Hepatocyte (in vitro differentiated cells): ENCODE results near the gene SMIM9. TPM values are rescaled to one million over a fixed set of nuclear protein-coding genes. Genes with fewer than 3 reads are reported as not detected.

Experiments
- DNase-seq: peaks from one replicate; pipeline ENCODE4 v3.0.0-alpha.2; 2016; ENCODE audit warnings: low spot score
- H2AFZ ChIP-seq: fragments of 200-600 bp; sonication (generic); 2 replicates; pipeline ENCODE4 v1.6.0; 2016; ENCODE audit warnings: antibody characterized with exemption, mild to moderate bottlenecking
- H3K27ac ChIP-seq: fragments of 200-600 bp; sonication (generic); 2 replicates; pipeline ENCODE4 v1.5.1; 2016; ENCODE audit warnings: mild to moderate bottlenecking
- H3K27me3 ChIP-seq: fragments of 200-600 bp; sonication (generic); 2 replicates; pipeline ENCODE4 v1.6.1; 2016
- H3K36me3 ChIP-seq: fragments of 200-600 bp; sonication (generic); replicated peaks from 2 replicates; pipeline ENCODE4 v1.5.1; 2016; ENCODE audit warnings: low read depth; ENCODE audit not compliant: insufficient read depth
- H3K4me1 ChIP-seq: fragments of 200-600 bp; sonication (generic); 2 replicates; pipeline ENCODE4 v1.5.1; 2016; ENCODE audit warnings: mild to moderate bottlenecking, moderate library complexity; ENCODE audit not compliant: insufficient read depth
- H3K4me2 ChIP-seq: fragments of 200-600 bp; sonication (generic); 2 replicates; pipeline ENCODE4 v1.6.0; 2016
- H3K4me3 ChIP-seq: fragments of 200-600 bp; sonication (generic); 2 replicates; pipeline ENCODE4 v1.5.1; 2016; ENCODE audit warnings: mild to moderate bottlenecking
- H3K79me2 ChIP-seq: fragments of 200-600 bp; sonication (generic); 2 replicates; pipeline ENCODE4 v1.6.0; 2017; ENCODE audit warnings: mild to moderate bottlenecking
- H3K9me2 ChIP-seq: fragments of 200-600 bp; sonication (generic); replicated peaks from 2 replicates; pipeline ENCODE4 v1.6.0; 2017; ENCODE audit warnings: mild to moderate bottlenecking; ENCODE audit not compliant: insufficient read depth
- H3K9me3 ChIP-seq: fragments of 200-600 bp; sonication (generic); 2 replicates; pipeline ENCODE4 v1.5.1; 2016; ENCODE audit warnings: low read depth, mild to moderate bottlenecking
- H4K20me1 ChIP-seq: fragments of 200-600 bp; sonication (generic); 2 replicates; pipeline ENCODE4 v1.6.0; 2016; ENCODE audit warnings: mild to moderate bottlenecking; ENCODE audit not compliant: insufficient read depth, poor library complexity, severe bottlenecking
- CTCF ChIP-seq: fragments of 200-600 bp; sonication (generic); IDR thresholded peaks from 2 replicates; pipeline ENCODE4 v1.5.1; 2016; ENCODE audit warnings: antibody characterized with exemption, mild to moderate bottlenecking; ENCODE audit not compliant: poor library complexity
- EZH2 ChIP-seq: fragments of 200-600 bp; sonication (generic); IDR thresholded peaks from 2 replicates; pipeline ENCODE4 v1.6.1; 2016; ENCODE audit warnings: antibody characterized with exemption, mild to moderate bottlenecking, borderline replicate concordance
- EZH2phosphoT487 ChIP-seq: fragments of 200-600 bp; sonication (generic); IDR thresholded peaks from one replicate; pipeline ENCODE4 v1.6.1; 2018; ENCODE audit warnings: antibody characterized with exemption, mild to moderate bottlenecking, low read depth, moderate library complexity; ENCODE audit not compliant: unreplicated experiment, severe bottlenecking
- WGBS: methylation state at CpG from one replicate; pipeline ENCODE4 v1.1.6; 2016; ENCODE audit warnings: low lambda C conversion rate; ENCODE audit errors: missing lambda C conversion rate; 5-methylcytosine and 5-hydroxymethylcytosine counted together
- polyA plus RNA-seq: library from polyadenylated mRNA; unstranded; fragments of >200 nt; fragmentation: Nextera tagmentation; extraction: Ambion mirVana; gene quantifications from 2 replicates; pipeline ENCODE4 v1.2.1, GENCODE V29; 2016
- total RNA-seq: library from RNA; depleted of rRNA; stranded (reverse); fragments of >200 nt; gene quantifications from 2 replicates; pipeline ENCODE4 v1.2.3, GENCODE V29; 2014

The SMIM9 gene
- total and polyA plus RNA-seq, 2 experiments from 2014 or later = not detected

- Histone ChIP-seq H2AFZ (no peak overlapping the region), H4K20me1 (no peaks in the 10 kb centered on the region), H3K9me3 (no peaks in the 10 kb centered on the region), H3K27me3 (no peaks in the 10 kb centered on the region), H3K4me1 (no peaks in the 10 kb centered on the region), H3K79me2 (no peaks in the 10 kb centered on the region), H3K4me3 (no peak overlapping the region), H3K27ac (no peak overlapping the region), H3K9me2 (no peaks in the 10 kb centered on the region), H3K36me3 (no peaks in the 10 kb centered on the region), H3K4me2 (no peak overlapping the region)
- WGBS = 88% methylated on average over 13 of the region's 13 CpGs
- TF ChIP-seq EZH2 = no peak
- no peak for TF ChIP-seq CTCF
- no peak for TF ChIP-seq EZH2phosphoT487
- DNase-seq = no peak
These were observed 50.1 kb downstream of the SMIM9 start for GRCh38 chrX:154784149-154784995.

GRCh38 chrX:154780968-154781367 lies 53.5 kb downstream of the SMIM9 start:
- no peak overlapping the region for H2AFZ ChIP-seq
- WGBS = 80% methylated on average over 9 of the region's 9 CpGs
- no peak overlapping the region for H3K4me3 ChIP-seq
- H3K9me2 ChIP-seq = no peaks in the 10 kb centered on the region
- DNase-seq = no peak
- H3K79me2 ChIP-seq = no peaks in the 10 kb centered on the region
- H3K9me3 ChIP-seq = no peaks in the 10 kb centered on the region
- no peaks in the 10 kb centered on the region for H3K4me1 ChIP-seq
- no peaks in the 10 kb centered on the region for H3K36me3 ChIP-seq
- H4K20me1 ChIP-seq = no peaks in the 10 kb centered on the region
- H3K27ac ChIP-seq = no peak overlapping the region
- no peaks in the 10 kb centered on the region for H3K27me3 ChIP-seq
- TF ChIP-seq EZH2phosphoT487 = no peak
- H3K4me2 ChIP-seq = no peak overlapping the region

- H3K36me3 ChIP-seq = no peaks in the 10 kb centered on the region
These were observed 55.2 kb downstream of the SMIM9 start for GRCh38 chrX:154779261-154779660.

GRCh38 chrX:154776753-154777152 lies 57.7 kb downstream of the SMIM9 start:
- Histone ChIP-seq H3K27me3 (no peaks in the 10 kb centered on the region), H3K4me2 (no peak overlapping the region), H3K9me2 (no peaks in the 10 kb centered on the region), H3K4me3 (no peak overlapping the region), H4K20me1 (no peaks in the 10 kb centered on the region), H3K4me1 (no peaks in the 10 kb centered on the region), H3K9me3 (no peaks in the 10 kb centered on the region), H3K36me3 (no peaks in the 10 kb centered on the region), H2AFZ (no peak overlapping the region), H3K79me2 (no peaks in the 10 kb centered on the region), H3K27ac (no peak overlapping the region)
- no peak for TF ChIP-seq EZH2phosphoT487
- 75% methylated on average over 2 of the region's 2 CpGs for WGBS
- no peak for DNase-seq

More at GRCh38 chrX:154779261-154779660, 55.2 kb downstream of the SMIM9 start:
- H4K20me1 ChIP-seq = no peaks in the 10 kb centered on the region
- H3K27me3 ChIP-seq = no peaks in the 10 kb centered on the region
- no peaks in the 10 kb centered on the region for H3K9me3 ChIP-seq
- no peak overlapping the region for H2AFZ ChIP-seq
- H3K4me1 ChIP-seq = no peaks in the 10 kb centered on the region
- H3K4me2 ChIP-seq = no peak overlapping the region
- no peak for TF ChIP-seq EZH2
- 94% methylated on average over 4 of the region's 4 CpGs for WGBS
- no peak overlapping the region for H3K27ac ChIP-seq
- H3K9me2 ChIP-seq = no peaks in the 10 kb centered on the region
- H3K79me2 ChIP-seq = no peaks in the 10 kb centered on the region
- H3K4me3 ChIP-seq = no peak overlapping the region
- DNase-seq = no peak
